ENCODE results near the gene FCHO2.

DNA sequence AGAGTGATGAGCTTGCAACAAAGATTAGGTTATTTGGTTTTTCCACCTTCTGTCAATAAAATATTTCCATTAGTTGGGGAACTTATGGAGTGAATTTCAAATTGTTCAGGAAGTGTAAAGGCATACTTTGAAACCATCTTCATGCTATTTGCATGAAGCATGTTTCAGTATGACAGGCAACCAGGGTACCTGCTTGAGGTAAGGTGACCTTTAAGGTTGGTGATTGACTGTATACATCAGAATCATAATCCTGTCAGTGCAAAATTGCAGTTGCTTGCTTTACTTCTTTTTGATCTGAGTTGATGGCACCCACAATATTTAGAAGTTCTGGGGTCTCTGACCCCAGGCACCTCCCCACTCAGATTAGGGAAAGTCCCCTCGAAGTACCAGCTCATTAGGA, 138.6 kb downstream of the FCHO2 start:
- TF ChIP-seq KAT7 (CRISPR knock-in tag; IDR thresholded peaks at IDR 0.05; ENCODE audit: borderline replicate concordance) (no peak), ZNF263 (CRISPR knock-in tag; IDR thresholded peaks at IDR 0.05; ENCODE audit: low read depth) (no peak), ETV6 (CRISPR knock-in tag; IDR thresholded peaks at IDR 0.05) (no peak)
- TF ChIP-seq, protein P1, sequence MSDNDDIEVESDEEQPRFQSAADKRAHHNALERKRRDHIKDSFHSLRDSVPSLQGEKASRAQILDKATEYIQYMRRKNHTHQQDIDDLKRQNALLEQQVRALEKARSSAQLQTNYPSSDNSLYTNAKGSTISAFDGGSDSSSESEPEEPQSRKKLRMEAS (CRISPR knock-in tag; IDR thresholded peaks at IDR 0.05) = no peak
- TF ChIP-seq, protein P2, sequence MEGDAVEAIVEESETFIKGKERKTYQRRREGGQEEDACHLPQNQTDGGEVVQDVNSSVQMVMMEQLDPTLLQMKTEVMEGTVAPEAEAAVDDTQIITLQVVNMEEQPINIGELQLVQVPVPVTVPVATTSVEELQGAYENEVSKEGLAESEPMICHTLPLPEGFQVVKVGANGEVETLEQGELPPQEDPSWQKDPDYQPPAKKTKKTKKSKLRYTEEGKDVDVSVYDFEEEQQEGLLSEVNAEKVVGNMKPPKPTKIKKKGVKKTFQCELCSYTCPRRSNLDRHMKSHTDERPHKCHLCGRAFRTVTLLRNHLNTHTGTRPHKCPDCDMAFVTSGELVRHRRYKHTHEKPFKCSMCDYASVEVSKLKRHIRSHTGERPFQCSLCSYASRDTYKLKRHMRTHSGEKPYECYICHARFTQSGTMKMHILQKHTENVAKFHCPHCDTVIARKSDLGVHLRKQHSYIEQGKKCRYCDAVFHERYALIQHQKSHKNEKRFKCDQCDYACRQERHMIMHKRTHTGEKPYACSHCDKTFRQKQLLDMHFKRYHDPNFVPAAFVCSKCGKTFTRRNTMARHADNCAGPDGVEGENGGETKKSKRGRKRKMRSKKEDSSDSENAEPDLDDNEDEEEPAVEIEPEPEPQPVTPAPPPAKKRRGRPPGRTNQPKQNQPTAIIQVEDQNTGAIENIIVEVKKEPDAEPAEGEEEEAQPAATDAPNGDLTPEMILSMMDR (IDR thresholded peaks at IDR 0.05) = no peak
- TF ChIP-seq, protein P3, sequence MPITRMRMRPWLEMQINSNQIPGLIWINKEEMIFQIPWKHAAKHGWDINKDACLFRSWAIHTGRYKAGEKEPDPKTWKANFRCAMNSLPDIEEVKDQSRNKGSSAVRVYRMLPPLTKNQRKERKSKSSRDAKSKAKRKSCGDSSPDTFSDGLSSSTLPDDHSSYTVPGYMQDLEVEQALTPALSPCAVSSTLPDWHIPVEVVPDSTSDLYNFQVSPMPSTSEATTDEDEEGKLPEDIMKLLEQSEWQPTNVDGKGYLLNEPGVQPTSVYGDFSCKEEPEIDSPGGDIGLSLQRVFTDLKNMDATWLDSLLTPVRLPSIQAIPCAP (CRISPR knock-in tag; IDR thresholded peaks at IDR 0.05) = no peak
